Cardiac fibroblast (primary cell): ENCODE measurements around the gene ZEB1.
"Not testable (repeated sequence)": the region's sequence is repeated elsewhere in the genome, so short reads cannot be mapped to it uniquely, and the experiment has no call there.

ENCODE experiments used
- DNase-seq, 2 donors: peaks; one replicate each; pipeline versions ENCODE4 v3.0.0 to v3.0.0-alpha.2; 2010; ENCODE audit warnings: low read depth in 2 of 2
- H3K4me3 ChIP-seq, 2 donors: replicated peaks in 1 of 2; 1 replicate in 1 of 2; 2 replicates in 1 of 2; pipeline ENCODE4 v1.5.1; 2011; ENCODE audit warnings: low read depth in 2 of 2, low read length in 2 of 2, mild to moderate bottlenecking in 2 of 2, moderate library complexity in 1 of 2
- TF ChIP-seq, protein P1 (sequence below): IDR thresholded peaks from one replicate; pipeline ENCODE4 v1.5.1; 2011; ENCODE audit warnings: low read depth, mild to moderate bottlenecking, low read length, inconsistent platforms

The ZEB1 gene

DNA sequence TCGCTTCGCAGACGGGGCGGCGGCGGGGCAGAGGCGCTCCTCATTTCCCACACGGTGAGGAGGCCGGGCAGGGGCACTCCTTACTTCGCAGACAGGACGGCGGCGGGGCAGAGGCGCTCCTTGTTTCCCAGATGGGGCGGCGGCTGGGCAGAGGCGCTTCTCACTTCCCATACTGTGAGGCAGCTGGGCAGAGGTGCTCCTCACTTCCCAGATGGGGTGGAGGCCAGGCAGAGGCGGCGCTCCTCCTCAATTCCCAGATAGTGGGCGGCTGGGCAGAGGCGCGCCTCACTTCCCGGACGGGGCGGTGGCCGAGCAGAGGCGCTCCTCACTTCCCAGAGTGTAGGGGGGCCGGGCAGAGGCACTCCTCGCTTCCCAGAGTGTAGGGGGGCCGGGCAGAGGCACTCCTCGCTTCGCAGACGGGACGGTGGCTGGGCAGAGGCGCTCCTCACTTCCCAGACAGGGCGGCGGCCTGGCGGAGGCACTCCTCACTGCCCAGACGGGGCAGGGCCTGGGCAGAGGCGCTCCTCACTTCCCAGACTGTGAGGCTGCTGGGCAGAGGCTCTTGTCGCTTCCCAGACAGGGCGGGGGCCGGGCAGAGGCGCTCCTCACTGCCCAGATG is 43.1 kb downstream of the ZEB1 start:
- no peak for DNase-seq
- TF ChIP-seq, protein P1, sequence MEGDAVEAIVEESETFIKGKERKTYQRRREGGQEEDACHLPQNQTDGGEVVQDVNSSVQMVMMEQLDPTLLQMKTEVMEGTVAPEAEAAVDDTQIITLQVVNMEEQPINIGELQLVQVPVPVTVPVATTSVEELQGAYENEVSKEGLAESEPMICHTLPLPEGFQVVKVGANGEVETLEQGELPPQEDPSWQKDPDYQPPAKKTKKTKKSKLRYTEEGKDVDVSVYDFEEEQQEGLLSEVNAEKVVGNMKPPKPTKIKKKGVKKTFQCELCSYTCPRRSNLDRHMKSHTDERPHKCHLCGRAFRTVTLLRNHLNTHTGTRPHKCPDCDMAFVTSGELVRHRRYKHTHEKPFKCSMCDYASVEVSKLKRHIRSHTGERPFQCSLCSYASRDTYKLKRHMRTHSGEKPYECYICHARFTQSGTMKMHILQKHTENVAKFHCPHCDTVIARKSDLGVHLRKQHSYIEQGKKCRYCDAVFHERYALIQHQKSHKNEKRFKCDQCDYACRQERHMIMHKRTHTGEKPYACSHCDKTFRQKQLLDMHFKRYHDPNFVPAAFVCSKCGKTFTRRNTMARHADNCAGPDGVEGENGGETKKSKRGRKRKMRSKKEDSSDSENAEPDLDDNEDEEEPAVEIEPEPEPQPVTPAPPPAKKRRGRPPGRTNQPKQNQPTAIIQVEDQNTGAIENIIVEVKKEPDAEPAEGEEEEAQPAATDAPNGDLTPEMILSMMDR, result no peak
- H3K4me3 ChIP-seq, result no peak overlapping the region

DNA sequence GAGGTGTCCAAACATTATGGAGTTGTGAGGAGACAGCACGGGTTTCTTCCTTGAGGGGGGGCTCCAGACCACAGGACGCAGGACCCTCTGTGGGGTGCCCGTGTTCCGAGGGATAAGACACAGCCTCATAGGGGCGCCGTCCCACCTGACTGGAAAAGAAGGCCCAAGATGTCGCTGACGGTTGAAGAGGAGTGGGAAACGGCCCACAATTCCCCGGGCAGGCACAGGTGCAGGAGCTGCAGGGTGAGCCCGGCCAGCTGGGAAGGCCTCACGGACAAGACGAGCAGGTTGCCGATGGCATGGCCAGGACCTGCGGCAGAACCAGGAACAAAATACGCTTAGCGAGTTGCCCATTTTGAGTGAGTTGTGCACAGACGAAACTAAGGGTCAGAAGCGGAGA is 44.7 kb downstream of the ZEB1 start:
- DNase-seq, H3K4me3 ChIP-seq: not testable (repeated sequence)

DNA sequence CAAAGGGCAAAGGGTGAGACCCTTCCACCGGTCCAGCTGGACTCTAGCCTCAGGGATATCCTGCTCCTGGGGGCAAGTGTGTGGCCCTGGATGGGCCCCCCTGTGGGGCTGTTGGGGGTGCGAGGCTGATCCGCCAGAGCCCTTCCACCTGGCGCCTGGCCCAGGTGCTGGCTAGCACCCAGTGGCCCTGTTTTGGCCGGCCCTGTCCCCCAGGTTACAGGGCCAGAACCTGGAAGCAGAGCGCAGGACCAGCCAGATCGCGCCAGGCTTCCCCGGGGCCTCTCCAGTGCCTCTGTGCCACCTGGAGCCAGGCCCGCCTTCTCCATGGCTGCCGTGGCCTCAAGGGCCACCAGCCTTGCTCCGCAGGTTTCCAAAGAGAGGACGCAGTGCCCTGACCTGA is 45.2 kb downstream of the ZEB1 start:
- H3K4me3 ChIP-seq, DNase-seq: not testable (repeated sequence)

DNA sequence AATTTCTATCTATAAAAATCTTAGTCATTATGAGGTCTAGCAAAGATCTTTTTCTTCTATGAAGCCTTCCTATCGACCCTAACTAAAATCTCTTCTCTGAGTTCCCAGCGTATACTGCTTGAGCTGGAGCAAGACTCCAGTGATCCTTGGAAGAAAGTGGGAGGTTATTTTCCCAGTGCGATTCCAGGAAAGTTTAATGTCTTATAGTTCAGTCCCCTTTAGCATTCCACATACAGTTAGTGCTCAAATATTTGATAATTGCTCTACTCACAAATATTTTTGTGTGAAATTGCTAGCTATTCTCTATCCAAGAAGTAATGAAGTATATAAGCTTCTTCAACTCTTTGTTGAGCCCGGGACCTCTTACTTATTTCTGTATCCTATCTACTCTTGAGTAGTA is 47.7 kb downstream of the ZEB1 start:
- no peak overlapping the region for H3K4me3 ChIP-seq
- TF ChIP-seq, protein P1, result no peak

DNA sequence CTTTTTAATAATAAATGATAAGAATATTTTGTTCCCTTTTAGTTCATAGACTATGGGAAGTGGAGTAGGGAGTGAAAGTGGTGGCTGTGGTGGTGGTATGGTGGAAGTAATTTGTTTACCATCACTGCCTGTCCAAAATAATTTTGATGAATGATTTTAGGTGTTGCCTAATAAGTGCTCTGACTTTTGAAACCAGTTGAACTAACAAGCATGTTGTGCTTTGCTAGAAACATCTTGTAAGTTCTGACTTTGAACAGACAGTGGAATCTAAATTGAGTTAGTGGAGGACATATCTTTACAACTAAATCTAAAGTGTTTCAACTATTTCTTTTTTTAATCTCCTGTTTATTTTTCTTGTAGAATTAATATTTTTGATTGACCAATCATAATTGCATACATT is 49.7 kb downstream of the ZEB1 start:
- H3K4me3 ChIP-seq, result no peak overlapping the region
- TF ChIP-seq, protein P1, result no peak
- no peak for DNase-seq

More for the DNA sequence above, 47.7 kb downstream of the ZEB1 start:
- DNase-seq, result no peak

DNA sequence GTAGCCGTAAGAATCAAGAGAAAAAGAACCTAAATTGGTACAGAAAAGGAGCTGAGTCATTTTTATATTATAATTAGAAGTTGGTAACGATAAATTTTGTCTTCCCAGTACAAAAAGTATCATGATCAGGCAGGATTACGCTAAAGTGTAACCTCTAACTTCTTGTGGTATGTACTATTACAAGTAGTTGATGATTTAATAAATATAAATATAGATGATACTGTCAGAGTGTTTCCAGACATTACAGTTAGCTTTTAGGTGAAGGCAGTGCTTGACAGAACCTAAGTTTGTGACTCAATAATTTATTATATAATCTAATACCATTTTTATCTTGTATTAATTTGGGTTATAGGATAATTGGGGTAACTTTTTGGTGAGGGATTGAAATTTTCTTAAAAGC is 53.4 kb downstream of the ZEB1 start:
- no peak overlapping the region for H3K4me3 ChIP-seq
- DNase-seq, result no peak
- TF ChIP-seq, protein P1, result no peak

DNA sequence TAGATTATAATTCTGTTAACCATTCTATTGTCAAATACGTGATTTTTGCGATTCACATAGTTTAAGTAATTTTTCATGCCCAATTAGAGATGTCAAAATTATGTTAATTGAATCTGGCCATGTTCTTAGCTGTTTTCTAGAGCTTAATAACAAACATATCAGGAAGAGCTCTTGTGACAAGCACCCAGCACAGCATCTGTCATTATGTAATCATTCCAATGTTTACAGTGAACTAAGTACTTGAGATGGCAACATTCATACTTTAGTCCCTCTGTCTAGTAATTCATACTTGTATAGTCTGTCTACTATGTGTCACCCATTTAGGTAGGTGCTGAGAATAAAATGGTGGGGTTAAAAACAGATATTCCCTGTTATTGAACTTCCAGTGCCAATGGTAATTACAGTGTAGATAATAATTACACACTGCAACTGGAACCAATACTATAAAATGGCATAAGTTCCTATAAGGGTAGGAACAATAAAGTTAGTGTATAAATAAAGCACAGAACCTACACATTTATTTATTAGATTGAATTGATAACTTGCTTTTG is 55.2 kb downstream of the ZEB1 start:
- TF ChIP-seq, protein P1, result no peak

DNA sequence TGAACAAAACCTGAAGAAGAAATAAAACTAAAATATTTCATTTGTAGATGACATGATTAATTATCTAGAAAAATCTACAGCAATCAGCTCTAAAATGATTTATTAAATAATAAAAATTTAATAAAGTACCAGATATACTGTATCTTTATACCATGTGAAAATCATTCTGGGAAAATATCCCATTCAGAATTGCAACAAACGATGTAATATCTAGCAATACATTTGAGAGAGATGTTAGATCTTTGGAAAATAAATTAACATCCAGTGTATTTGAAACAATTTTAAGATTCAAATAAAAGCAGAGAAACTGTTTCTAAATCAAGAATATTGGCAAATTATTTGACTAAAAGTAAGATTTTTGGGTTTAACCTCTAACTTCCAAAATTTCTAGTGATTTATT is 62.2 kb downstream of the ZEB1 start:
- H3K4me3 ChIP-seq, result no peak overlapping the region
- TF ChIP-seq, protein P1, result no peak
- DNase-seq, result no peak

More for the DNA sequence above, 55.2 kb downstream of the ZEB1 start:
- DNase-seq, result peak in 1 of 2 donors; percentile 55
- no peak overlapping the region for H3K4me3 ChIP-seq
